Skeletal muscle tissue (tissue), 4 donors: ENCODE data around the gene SERPINA6. TPM values are rescaled to one million over a fixed set of nuclear protein-coding genes. Genes with fewer than 3 reads are reported as not detected.
"Not testable (repeated sequence)": the region's sequence is repeated elsewhere in the genome, so short reads cannot be mapped to it uniquely, and the experiment has no call there.

Experiments used
- H3K27ac ChIP-seq: one replicate; pipeline ENCODE4 v1.7.0; 2013; ENCODE audit warnings: mild to moderate bottlenecking, low read depth, low read length, inconsistent platforms
- H3K27me3 ChIP-seq, 3 donors: one replicate each; pipeline ENCODE4 v1.7.0; 2013; ENCODE audit warnings: low read length in 3 of 3; ENCODE audit not compliant: control insufficient read depth in 3 of 3, insufficient read depth in 3 of 3
- H3K36me3 ChIP-seq, 3 donors: one replicate each; pipeline ENCODE4 v1.7.0; 2013; ENCODE audit warnings: low read length in 3 of 3; ENCODE audit not compliant: control insufficient read depth in 3 of 3, insufficient read depth in 3 of 3
- H3K4me1 ChIP-seq, 3 donors: one replicate each; pipeline ENCODE4 v1.7.0; 2013; ENCODE audit warnings: low read length in 3 of 3, mild to moderate bottlenecking in 3 of 3; ENCODE audit not compliant: control insufficient read depth in 3 of 3, insufficient read depth in 3 of 3
- H3K4me3 ChIP-seq, 3 donors: one replicate each; pipeline ENCODE4 v1.7.0; 2013; ENCODE audit warnings: low read length in 3 of 3
- H3K9ac ChIP-seq, 3 donors: one replicate each; pipeline ENCODE4 v1.7.0; 2013; ENCODE audit warnings: low read length in 3 of 3, mild to moderate bottlenecking in 3 of 3, moderate library complexity in 2 of 3, low read depth in 1 of 3
- H3K9me3 ChIP-seq, 3 donors: one replicate each; pipeline ENCODE4 v1.7.0; 2013; ENCODE audit warnings: low read length in 3 of 3; ENCODE audit not compliant: control insufficient read depth in 3 of 3
- total RNA-seq: library from RNA; depleted of rRNA; stranded (reverse); fragments of >200 nt; gene quantifications from one replicate; pipeline ENCODE4 v1.2.3, GENCODE V29; 2014
- donor health status: Osteomylitis.

SERPINA6 gene
- total RNA-seq, 1 donor from 2014 or later = not detected

- Histone ChIP-seq H3K9me3 (no peaks in the 10 kb centered on the region), H3K36me3 (no peaks in the 10 kb centered on the region), H3K9ac (no peak overlapping the region), H3K27me3 (no peaks in the 10 kb centered on the region), H3K4me1 (no peaks in the 10 kb centered on the region), H3K27ac (no peak overlapping the region), H3K4me3 (no peak overlapping the region)
Observed at GRCh38 chr14:94285158-94285557, 38.0 kb downstream of the SERPINA6 start.

GRCh38 chr14:94284221-94284620, 38.9 kb downstream of the SERPINA6 start:
- Histone ChIP-seq H3K4me3 (no peak overlapping the region), H3K36me3 (no peaks in the 10 kb centered on the region), H3K9ac (no peak overlapping the region), H3K9me3 (no peaks in the 10 kb centered on the region), H3K27ac (no peak overlapping the region), H3K4me1 (no peaks in the 10 kb centered on the region), H3K27me3 (no peaks in the 10 kb centered on the region)

- no peaks in the 10 kb centered on the region for H3K4me1 ChIP-seq
- H3K9ac ChIP-seq = no peak overlapping the region
- no peaks in the 10 kb centered on the region for H3K9me3 ChIP-seq
- no peaks in the 10 kb centered on the region for H3K27me3 ChIP-seq
- no peak overlapping the region for H3K4me3 ChIP-seq
- H3K36me3 ChIP-seq = no peaks in the 10 kb centered on the region
- H3K27ac ChIP-seq = no peak overlapping the region
Observed at GRCh38 chr14:94282991-94283723, 40.0 kb downstream of the SERPINA6 start.

- Histone ChIP-seq H3K36me3 (no peaks in the 10 kb centered on the region), H3K27ac (no peak overlapping the region), H3K27me3 (no peaks in the 10 kb centered on the region), H3K9me3 (no peaks in the 10 kb centered on the region), H3K4me1 (no peaks in the 10 kb centered on the region), H3K4me3 (no peak overlapping the region), H3K9ac (no peak overlapping the region)
Observed at GRCh38 chr14:94278731-94279130, 44.4 kb downstream of the SERPINA6 start.

GRCh38 chr14:94276898-94277561, 46.1 kb downstream of the SERPINA6 start:
- not testable (repeated sequence) for H3K27me3 ChIP-seq, H3K4me1 ChIP-seq, H3K9ac ChIP-seq, H3K27ac ChIP-seq, H3K9me3 ChIP-seq, H3K36me3 ChIP-seq, H3K4me3 ChIP-seq

- no peaks in the 10 kb centered on the region for H3K27me3 ChIP-seq
- H3K4me3 ChIP-seq = no peak overlapping the region
- no peaks in the 10 kb centered on the region for H3K4me1 ChIP-seq
- no peak overlapping the region for H3K27ac ChIP-seq
- no peak overlapping the region for H3K9ac ChIP-seq
- H3K36me3 ChIP-seq = no peaks in the 10 kb centered on the region
- no peaks in the 10 kb centered on the region for H3K9me3 ChIP-seq
Observed at GRCh38 chr14:94269156-94269555, 54.0 kb downstream of the SERPINA6 start.

GRCh38 chr14:94268582-94268981, 54.6 kb downstream of the SERPINA6 start:
- not testable (repeated sequence) for H3K9ac ChIP-seq, H3K27me3 ChIP-seq, H3K4me1 ChIP-seq, H3K36me3 ChIP-seq, H3K9me3 ChIP-seq, H3K4me3 ChIP-seq, H3K27ac ChIP-seq

- H3K4me3 ChIP-seq = no peak overlapping the region
- H3K27me3 ChIP-seq = no peaks in the 10 kb centered on the region
- H3K4me1 ChIP-seq = no peaks in the 10 kb centered on the region
- no peak overlapping the region for H3K27ac ChIP-seq
- peaks cover 0 to 5% (median 0%) of the 10 kb centered on the region in 3 donors for H3K9me3 ChIP-seq
- H3K9ac ChIP-seq = no peak overlapping the region
- H3K36me3 ChIP-seq = no peaks in the 10 kb centered on the region
Observed at GRCh38 chr14:94267352-94267751, 55.8 kb downstream of the SERPINA6 start.

GRCh38 chr14:94264195-94264594, 58.9 kb downstream of the SERPINA6 start:
- H3K4me1 ChIP-seq, H3K27ac ChIP-seq, H3K4me3 ChIP-seq, H3K27me3 ChIP-seq, H3K36me3 ChIP-seq, H3K9ac ChIP-seq, H3K9me3 ChIP-seq: not testable (repeated sequence)
